ENCODE data around the gene PHAF1. TPM values are rescaled to one million over a fixed set of nuclear protein-coding genes. Genes with fewer than 3 reads are reported as not detected.

PHAF1 gene
- total and polyA plus RNA-seq, 2 of the 13 experiments (the other 11 are each of a cell fraction or from before 2014, with no cell fraction given): 48.3 to 174 TPM

DNA sequence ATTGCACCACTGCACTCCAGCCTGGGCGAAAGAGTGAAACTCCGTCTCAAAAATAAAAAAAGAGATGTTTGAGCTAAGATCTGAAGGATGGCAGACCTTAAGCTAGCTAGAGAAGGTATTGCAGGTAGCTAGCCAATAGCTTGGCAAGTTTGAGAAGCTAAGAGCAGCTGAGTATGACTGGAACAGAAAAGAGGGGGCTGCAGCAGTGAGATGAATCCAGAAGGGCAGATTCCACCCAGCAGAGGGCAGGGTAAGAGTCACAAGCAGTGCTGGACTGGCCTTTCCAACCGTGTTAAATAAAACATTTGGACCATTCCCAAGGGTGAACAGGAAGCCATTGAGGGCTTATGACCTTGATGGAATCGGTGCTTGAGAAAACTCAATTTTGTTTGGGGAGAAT, 5.7 kb upstream of the PHAF1 start (continued):
- TF ChIP-seq, protein P1, sequence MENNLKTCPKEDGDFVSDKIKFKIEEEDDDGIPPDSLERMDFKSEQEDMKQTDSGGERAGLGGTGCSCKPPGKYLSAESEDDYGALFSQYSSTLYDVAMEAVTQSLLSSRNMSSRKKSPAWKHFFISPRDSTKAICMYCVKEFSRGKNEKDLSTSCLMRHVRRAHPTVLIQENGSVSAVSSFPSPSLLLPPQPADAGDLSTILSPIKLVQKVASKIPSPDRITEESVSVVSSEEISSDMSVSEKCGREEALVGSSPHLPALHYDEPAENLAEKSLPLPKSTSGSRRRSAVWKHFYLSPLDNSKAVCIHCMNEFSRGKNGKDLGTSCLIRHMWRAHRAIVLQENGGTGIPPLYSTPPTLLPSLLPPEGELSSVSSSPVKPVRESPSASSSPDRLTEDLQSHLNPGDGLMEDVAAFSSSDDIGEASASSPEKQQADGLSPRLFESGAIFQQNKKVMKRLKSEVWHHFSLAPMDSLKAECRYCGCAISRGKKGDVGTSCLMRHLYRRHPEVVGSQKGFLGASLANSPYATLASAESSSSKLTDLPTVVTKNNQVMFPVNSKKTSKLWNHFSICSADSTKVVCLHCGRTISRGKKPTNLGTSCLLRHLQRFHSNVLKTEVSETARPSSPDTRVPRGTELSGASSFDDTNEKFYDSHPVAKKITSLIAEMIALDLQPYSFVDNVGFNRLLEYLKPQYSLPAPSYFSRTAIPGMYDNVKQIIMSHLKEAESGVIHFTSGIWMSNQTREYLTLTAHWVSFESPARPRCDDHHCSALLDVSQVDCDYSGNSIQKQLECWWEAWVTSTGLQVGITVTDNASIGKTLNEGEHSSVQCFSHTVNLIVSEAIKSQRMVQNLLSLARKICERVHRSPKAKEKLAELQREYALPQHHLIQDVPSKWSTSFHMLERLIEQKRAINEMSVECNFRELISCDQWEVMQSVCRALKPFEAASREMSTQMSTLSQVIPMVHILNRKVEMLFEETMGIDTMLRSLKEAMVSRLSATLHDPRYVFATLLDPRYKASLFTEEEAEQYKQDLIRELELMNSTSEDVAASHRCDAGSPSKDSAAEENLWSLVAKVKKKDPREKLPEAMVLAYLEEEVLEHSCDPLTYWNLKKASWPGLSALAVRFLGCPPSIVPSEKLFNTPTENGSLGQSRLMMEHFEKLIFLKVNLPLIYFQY (CRISPR knock-in tag; IDR thresholded peaks at IDR 0.05; ENCODE audit: borderline replicate concordance): 0 out of 2 replicates have a peak, but pooled peaks have one; percentile 14
- TF ChIP-seq SSRP1 (CRISPR knock-in tag; IDR thresholded peaks at IDR 0.05) (no peak), GATAD2A (CRISPR knock-in tag; IDR thresholded peaks at IDR 0.05) (peak; percentile 53; the same call in 1 of the 2 replicates), RAD21 (CRISPR knock-in tag; IDR thresholded peaks at IDR 0.05) (peak; percentile 71), RELA (CRISPR knock-in tag; IDR thresholded peaks at IDR 0.05) (no peak), NONO (IDR thresholded peaks at IDR 0.05) (no peak), NONO (CRISPR knock-in tag; conservative IDR thresholded peaks at IDR 0.05) (no peak), NFKBIZ (CRISPR knock-in tag; IDR thresholded peaks at IDR 0.05) (no peak), HOMEZ (CRISPR knock-in tag; IDR thresholded peaks at IDR 0.05; ENCODE audit: low read depth) (peak; percentile 39; the same call in 1 of the 2 replicates), ZNF746 (CRISPR knock-in tag; IDR thresholded peaks at IDR 0.05) (no peak), ZNF660 (CRISPR knock-in tag; IDR thresholded peaks at IDR 0.05; ENCODE audit: borderline replicate concordance, low read depth) (no peak), ERF (CRISPR knock-in tag; IDR thresholded peaks at IDR 0.05) (0 out of 2 replicates have a peak, but pooled peaks have one; percentile 45), ESRRA (CRISPR knock-in tag; IDR thresholded peaks at IDR 0.05; ENCODE audit: low read depth) (0 out of 2 replicates have a peak, but pooled peaks have one; percentile 45), POLR2AphosphoS5 (IDR thresholded peaks at IDR 0.05; ENCODE audit: low read depth, low read length) (peak; percentile 18; the same call in 1 of the 2 replicates), ZNF839 (CRISPR knock-in tag; IDR thresholded peaks at IDR 0.05; ENCODE audit: borderline replicate concordance) (no peak), KDM3A (CRISPR knock-in tag; IDR thresholded peaks at IDR 0.05; ENCODE audit: low read depth) (no peak), ZNF331 (CRISPR knock-in tag; IDR thresholded peaks at IDR 0.05) (peak; percentile 33; the same call in 1 of the 2 replicates), RXRB (CRISPR knock-in tag; IDR thresholded peaks at IDR 0.05; ENCODE audit: borderline replicate concordance) (peak; percentile 46; the same call in 1 of the 2 replicates), SIX1 (CRISPR knock-in tag; IDR thresholded peaks at IDR 0.05; ENCODE audit: borderline replicate concordance) (0 out of 2 replicates have a peak, but pooled peaks have one; percentile 9), RBM22 (optimal IDR thresholded peaks at IDR 0.05; ENCODE audit: low read length) (peak; percentile 76), UBTF (CRISPR knock-in tag; IDR thresholded peaks at IDR 0.05) (no peak), MXD4 (CRISPR knock-in tag; IDR thresholded peaks at IDR 0.05) (no peak)
- TF ChIP-seq, protein P2, sequence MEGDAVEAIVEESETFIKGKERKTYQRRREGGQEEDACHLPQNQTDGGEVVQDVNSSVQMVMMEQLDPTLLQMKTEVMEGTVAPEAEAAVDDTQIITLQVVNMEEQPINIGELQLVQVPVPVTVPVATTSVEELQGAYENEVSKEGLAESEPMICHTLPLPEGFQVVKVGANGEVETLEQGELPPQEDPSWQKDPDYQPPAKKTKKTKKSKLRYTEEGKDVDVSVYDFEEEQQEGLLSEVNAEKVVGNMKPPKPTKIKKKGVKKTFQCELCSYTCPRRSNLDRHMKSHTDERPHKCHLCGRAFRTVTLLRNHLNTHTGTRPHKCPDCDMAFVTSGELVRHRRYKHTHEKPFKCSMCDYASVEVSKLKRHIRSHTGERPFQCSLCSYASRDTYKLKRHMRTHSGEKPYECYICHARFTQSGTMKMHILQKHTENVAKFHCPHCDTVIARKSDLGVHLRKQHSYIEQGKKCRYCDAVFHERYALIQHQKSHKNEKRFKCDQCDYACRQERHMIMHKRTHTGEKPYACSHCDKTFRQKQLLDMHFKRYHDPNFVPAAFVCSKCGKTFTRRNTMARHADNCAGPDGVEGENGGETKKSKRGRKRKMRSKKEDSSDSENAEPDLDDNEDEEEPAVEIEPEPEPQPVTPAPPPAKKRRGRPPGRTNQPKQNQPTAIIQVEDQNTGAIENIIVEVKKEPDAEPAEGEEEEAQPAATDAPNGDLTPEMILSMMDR (CRISPR knock-in tag; IDR thresholded peaks at IDR 0.05): peak; percentile 85

Measured in HepG2 (cell line).